ENCODE results near the gene SPATS2. TPM values are rescaled to one million over a fixed set of nuclear protein-coding genes. Genes with fewer than 3 reads are reported as not detected.

The SPATS2 gene
- total RNA-seq, 2 experiments from 2014 or later: 22.7 to 36.4 TPM

GRCh38 chr12:49487605-49488004, 120.3 kb downstream of the SPATS2 start:
- POLR2A ChIA-PET: interaction anchor here (1.1 kb wide), 1 partner anchor 83 kb away, joined by 6 read pairs; no protein-coding TSS in a partner anchor
- CTCF ChIA-PET (ENCODE audit: unreplicated experiment): no interaction called here
- intact Hi-C loops (cut with micrococcal nuclease; ENCODE audit: unreplicated experiment): no loop called here
- Histone ChIP-seq H3K36me3 (ENCODE audit: insufficient read depth, low read length) (peaks cover 13% of the 10 kb centered on the region; the same call in 1 of the 2 replicates), H3K9me2 (ENCODE audit: insufficient read depth, low read length) (no peaks in the 10 kb centered on the region), H3K4me3 (ENCODE audit: low read depth, low read length, poor library complexity, severe bottlenecking) (no peak overlapping the region), H2AFZ (ENCODE audit: low read length) (no peak overlapping the region), H3K27ac (ENCODE audit: low read depth, low read length, poor library complexity, severe bottlenecking) (no peak overlapping the region), H3K9me3 (ENCODE audit: low read length) (no peaks in the 10 kb centered on the region), H3K4me2 (ENCODE audit: low read length) (no peak overlapping the region), H4K20me1 (ENCODE audit: insufficient read depth, low read length) (no peaks in the 10 kb centered on the region), H3K79me2 (ENCODE audit: insufficient read depth, low read depth, low read length) (no peaks in the 10 kb centered on the region), H3K4me1 (ENCODE audit: insufficient read depth, low read length, poor library complexity, severe bottlenecking) (no peaks in the 10 kb centered on the region)
- no peak for DNase-seq (ENCODE audit: low spot score)
- TF ChIP-seq CTCF (conservative IDR thresholded peaks at IDR 0.05; ENCODE audit: low read length) (no peak), EZH2phosphoT487 (IDR thresholded peaks at IDR 0.05; ENCODE audit: borderline replicate concordance, low read depth, low read length) (no peak)
- no TSS peak for BruUV-seq (replicated peaks)

GRCh38 chr12:49489154-49489553, 121.9 kb downstream of the SPATS2 start:
- no peak overlapping the region for H2AFZ ChIP-seq (ENCODE audit: low read length)
- DNase-seq (ENCODE audit: low spot score): no peak
- no peak overlapping the region for H3K4me2 ChIP-seq (ENCODE audit: low read length)
- ChIA-PET POLR2A (no interaction called here), CTCF (ENCODE audit: unreplicated experiment) (no interaction called here)
- TF ChIP-seq CTCF (conservative IDR thresholded peaks at IDR 0.05; ENCODE audit: low read length): no peak
- no peaks in the 10 kb centered on the region for H3K9me2 ChIP-seq (ENCODE audit: insufficient read depth, low read length)
- no peaks in the 10 kb centered on the region for H3K4me1 ChIP-seq (ENCODE audit: insufficient read depth, low read length, poor library complexity, severe bottlenecking)
- H3K9me3 ChIP-seq (ENCODE audit: low read length): no peaks in the 10 kb centered on the region
- intact Hi-C loops (cut with micrococcal nuclease; ENCODE audit: unreplicated experiment): no loop called here
- no peaks in the 10 kb centered on the region for H3K79me2 ChIP-seq (ENCODE audit: insufficient read depth, low read depth, low read length)
- H4K20me1 ChIP-seq (ENCODE audit: insufficient read depth, low read length): no peaks in the 10 kb centered on the region
- H3K4me3 ChIP-seq (ENCODE audit: low read depth, low read length, poor library complexity, severe bottlenecking): no peak overlapping the region
- BruUV-seq (replicated peaks): no TSS peak
- H3K36me3 ChIP-seq (ENCODE audit: insufficient read depth, low read length): peaks cover 13% of the 10 kb centered on the region; the same call in 1 of the 2 replicates
- H3K27ac ChIP-seq (ENCODE audit: low read depth, low read length, poor library complexity, severe bottlenecking): no peak overlapping the region

GRCh38 chr12:49489720-49490119, 122.5 kb downstream of the SPATS2 start:
- intact Hi-C loops (cut with micrococcal nuclease; ENCODE audit: unreplicated experiment): no loop called here
- ChIA-PET POLR2A (interaction anchor here (0.8 kb wide), 1 partner anchor 18 kb away, joined by 5 read pairs; no protein-coding TSS in a partner anchor), CTCF (ENCODE audit: unreplicated experiment) (no interaction called here)
- no peaks in the 10 kb centered on the region for H3K9me3 ChIP-seq (ENCODE audit: low read length)
- H3K9me2 ChIP-seq (ENCODE audit: insufficient read depth, low read length): no peaks in the 10 kb centered on the region
- no peak for TF ChIP-seq CTCF (conservative IDR thresholded peaks at IDR 0.05; ENCODE audit: low read length)
- no peak for TF ChIP-seq EZH2phosphoT487 (IDR thresholded peaks at IDR 0.05; ENCODE audit: borderline replicate concordance, low read depth, low read length)
- no peak overlapping the region for H3K27ac ChIP-seq (ENCODE audit: low read depth, low read length, poor library complexity, severe bottlenecking)
- no peak overlapping the region for H3K4me2 ChIP-seq (ENCODE audit: low read length)
- DNase-seq (ENCODE audit: low spot score): no peak
- H4K20me1 ChIP-seq (ENCODE audit: insufficient read depth, low read length): no peaks in the 10 kb centered on the region
- no peaks in the 10 kb centered on the region for H3K4me1 ChIP-seq (ENCODE audit: insufficient read depth, low read length, poor library complexity, severe bottlenecking)
- H3K79me2 ChIP-seq (ENCODE audit: insufficient read depth, low read depth, low read length): no peaks in the 10 kb centered on the region
- H3K36me3 ChIP-seq (ENCODE audit: insufficient read depth, low read length): peaks cover 12% of the 10 kb centered on the region; the same call in 1 of the 2 replicates
- H3K4me3 ChIP-seq (ENCODE audit: low read depth, low read length, poor library complexity, severe bottlenecking): no peak overlapping the region
- H2AFZ ChIP-seq (ENCODE audit: low read length): no peak overlapping the region
- BruUV-seq (replicated peaks): no TSS peak
